Muscle layer of colon (tissue), 2 donors: ENCODE measurements around the gene ALKAL2.

Experiments used
- H3K27ac ChIP-seq: one replicate; pipeline ENCODE4 v1.7.0; 2013; ENCODE audit warnings: low read depth, mild to moderate bottlenecking, low read length, moderate library complexity
- H3K27me3 ChIP-seq, 2 donors: one replicate each; pipeline ENCODE4 v1.7.0; 2013; ENCODE audit warnings: low read length in 2 of 2, mild to moderate bottlenecking in 2 of 2; ENCODE audit not compliant: insufficient read depth in 2 of 2, control insufficient read depth in 1 of 2
- H3K36me3 ChIP-seq: one replicate; pipeline ENCODE4 v1.7.0; 2013; ENCODE audit warnings: mild to moderate bottlenecking, low read length; ENCODE audit not compliant: insufficient read depth
- H3K4me1 ChIP-seq: one replicate; pipeline ENCODE4 v1.7.0; 2013; ENCODE audit warnings: mild to moderate bottlenecking, low read length; ENCODE audit not compliant: insufficient read depth
- H3K4me3 ChIP-seq, 2 donors: one replicate each; pipeline ENCODE4 v1.7.0; 2013; ENCODE audit warnings: low read length in 2 of 2, low read depth in 1 of 2, mild to moderate bottlenecking in 1 of 2, moderate library complexity in 1 of 2
- H3K9ac ChIP-seq: one replicate; pipeline ENCODE4 v1.7.0; 2013; ENCODE audit warnings: low read length
- H3K9me3 ChIP-seq: one replicate; pipeline ENCODE4 v1.7.0; 2013; ENCODE audit warnings: mild to moderate bottlenecking, low read length
- donor health status: abdominal sarcoma.
- donor health status: Adenocarcinoma of cecum.

Gene ALKAL2

GRCh38 chr2:279956-280649 lies 7.8 kb downstream of the ALKAL2 start:
- Histone ChIP-seq H3K9ac (no peak overlapping the region), H3K36me3 (peaks cover 28% of the 10 kb centered on the region), H3K27me3 (no peaks in the 10 kb centered on the region), H3K9me3 (no peaks in the 10 kb centered on the region), H3K4me1 (no peaks in the 10 kb centered on the region), H3K4me3 (no peak overlapping the region), H3K27ac (no peak overlapping the region)

GRCh38 chr2:279366-279765 lies 8.5 kb downstream of the ALKAL2 start:
- Histone ChIP-seq H3K4me1 (no peaks in the 10 kb centered on the region), H3K36me3 (peaks cover 28% of the 10 kb centered on the region)

GRCh38 chr2:278927-279320 lies 9.0 kb downstream of the ALKAL2 start:
- Histone ChIP-seq H3K36me3 (peaks cover 28% of the 10 kb centered on the region), H3K27ac (no peak overlapping the region), H3K4me3 (no peak overlapping the region)

More at GRCh38 chr2:279366-279765, 8.5 kb downstream of the ALKAL2 start:
- H3K9ac ChIP-seq: no peak overlapping the region
- no peak overlapping the region for H3K27ac ChIP-seq
- no peaks in the 10 kb centered on the region for H3K27me3 ChIP-seq
- no peaks in the 10 kb centered on the region for H3K9me3 ChIP-seq
- no peak overlapping the region for H3K4me3 ChIP-seq

GRCh38 chr2:278312-278926 lies 9.5 kb downstream of the ALKAL2 start:
- Histone ChIP-seq H3K9me3 (no peaks in the 10 kb centered on the region), H3K27me3 (no peaks in the 10 kb centered on the region), H3K4me3 (no peak overlapping the region), H3K36me3 (peaks cover 29% of the 10 kb centered on the region), H3K27ac (no peak overlapping the region), H3K9ac (no peak overlapping the region), H3K4me1 (no peaks in the 10 kb centered on the region)

More at GRCh38 chr2:278927-279320, 9.0 kb downstream of the ALKAL2 start:
- Histone ChIP-seq H3K4me1 (no peaks in the 10 kb centered on the region), H3K9ac (no peak overlapping the region), H3K27me3 (no peaks in the 10 kb centered on the region), H3K9me3 (no peaks in the 10 kb centered on the region)

- no peak overlapping the region for H3K27ac ChIP-seq
- H3K36me3 ChIP-seq: peaks cover 36% of the 10 kb centered on the region
- H3K9me3 ChIP-seq: no peaks in the 10 kb centered on the region
- no peaks in the 10 kb centered on the region for H3K27me3 ChIP-seq
- H3K4me3 ChIP-seq: no peak overlapping the region
- no peak overlapping the region for H3K9ac ChIP-seq
- no peaks in the 10 kb centered on the region for H3K4me1 ChIP-seq
These were observed 12.4 kb downstream of the ALKAL2 start for GRCh38 chr2:275466-275865.

- H3K4me3 ChIP-seq: no peak overlapping the region
- H3K9ac ChIP-seq: no peak overlapping the region
- H3K9me3 ChIP-seq: no peaks in the 10 kb centered on the region
- H3K27ac ChIP-seq: no peak overlapping the region
- H3K4me1 ChIP-seq: no peaks in the 10 kb centered on the region
- peaks cover 29% of the 10 kb centered on the region for H3K36me3 ChIP-seq
- H3K27me3 ChIP-seq: no peaks in the 10 kb centered on the region
These were observed 13.4 kb downstream of the ALKAL2 start for GRCh38 chr2:274503-274902.

GRCh38 chr2:273333-273732 lies 14.6 kb downstream of the ALKAL2 start:
- Histone ChIP-seq H3K4me3 (no peak overlapping the region), H3K4me1 (no peaks in the 10 kb centered on the region), H3K36me3 (peaks cover 26% of the 10 kb centered on the region), H3K27me3 (no peaks in the 10 kb centered on the region), H3K27ac (no peak overlapping the region), H3K9ac (no peak overlapping the region), H3K9me3 (no peaks in the 10 kb centered on the region)

GRCh38 chr2:271917-272316 lies 16.0 kb downstream of the ALKAL2 start:
- no peak overlapping the region for H3K27ac ChIP-seq
- no peaks in the 10 kb centered on the region for H3K9me3 ChIP-seq
- peaks cover 21% of the 10 kb centered on the region for H3K36me3 ChIP-seq

GRCh38 chr2:270861-271260 lies 17.0 kb downstream of the ALKAL2 start:
- Histone ChIP-seq H3K4me3 (no peak overlapping the region), H3K4me1 (peaks cover 7% of the 10 kb centered on the region)

More at GRCh38 chr2:271917-272316, 16.0 kb downstream of the ALKAL2 start:
- Histone ChIP-seq H3K27me3 (no peaks in the 10 kb centered on the region), H3K4me3 (no peak overlapping the region), H3K9ac (no peak overlapping the region), H3K4me1 (no peaks in the 10 kb centered on the region)

GRCh38 chr2:269356-270030 lies 18.4 kb downstream of the ALKAL2 start:
- Histone ChIP-seq H3K9me3 (no peaks in the 10 kb centered on the region), H3K9ac (no peak overlapping the region), H3K4me3 (no peak overlapping the region), H3K36me3 (peaks cover 12% of the 10 kb centered on the region), H3K4me1 (peaks cover 13% of the 10 kb centered on the region), H3K27ac (no peak overlapping the region), H3K27me3 (no peaks in the 10 kb centered on the region)

More at GRCh38 chr2:270861-271260, 17.0 kb downstream of the ALKAL2 start:
- no peak overlapping the region for H3K27ac ChIP-seq
- peaks cover 14% of the 10 kb centered on the region for H3K36me3 ChIP-seq
- H3K27me3 ChIP-seq: no peaks in the 10 kb centered on the region
- no peak overlapping the region for H3K9ac ChIP-seq
- no peaks in the 10 kb centered on the region for H3K9me3 ChIP-seq

- Histone ChIP-seq H3K4me3 (no peak overlapping the region), H3K9me3 (no peaks in the 10 kb centered on the region), H3K36me3 (peaks cover 10% of the 10 kb centered on the region), H3K27me3 (no peaks in the 10 kb centered on the region), H3K4me1 (peaks cover 13% of the 10 kb centered on the region), H3K27ac (no peak overlapping the region), H3K9ac (no peak overlapping the region)
These were observed 19.6 kb downstream of the ALKAL2 start for GRCh38 chr2:268323-268722.
